ENCODE data around the gene OTOG. TPM values are rescaled to one million over a fixed set of nuclear protein-coding genes. Genes with fewer than 3 reads are reported as not detected.

The OTOG gene
- total RNA-seq, 1 donor from 2014 or later = not detected

GRCh38 chr11:17639091-17639490, 92.0 kb downstream of the OTOG start:
- TF ChIP-seq CTCF (IDR thresholded peaks at IDR 0.05) = no peak
- Mint-ChIP-seq H3K4me3 (ENCODE audit: unreplicated experiment) (no peak overlapping the region), H3K9me3 (ENCODE audit: low read depth) (no peaks in the 10 kb centered on the region), H3K27me3 (ENCODE audit: low read depth) (peaks cover 2% of the 10 kb centered on the region), H3K36me3 (ENCODE audit: low read depth) (no peaks in the 10 kb centered on the region), H3K4me1 (ENCODE audit: low read depth) (no peaks in the 10 kb centered on the region), H3K27ac (ENCODE audit: unreplicated experiment) (no peak overlapping the region)
- no peak for DNase-seq (ENCODE audit: low spot score)

- Mint-ChIP-seq H3K4me1 (ENCODE audit: low read depth) (no peaks in the 10 kb centered on the region), H3K27me3 (ENCODE audit: low read depth) (peaks cover 2% of the 10 kb centered on the region), H3K9me3 (ENCODE audit: low read depth) (no peaks in the 10 kb centered on the region), H3K36me3 (ENCODE audit: low read depth) (no peaks in the 10 kb centered on the region), H3K4me3 (ENCODE audit: unreplicated experiment) (no peak overlapping the region), H3K27ac (ENCODE audit: unreplicated experiment) (no peak overlapping the region)
- no peak for TF ChIP-seq CTCF (IDR thresholded peaks at IDR 0.05)
- DNase-seq (ENCODE audit: low spot score) = no peak
These were observed 92.7 kb downstream of the OTOG start for GRCh38 chr11:17639781-17640180.

- H3K9me3 Mint-ChIP-seq (ENCODE audit: low read depth) = no peaks in the 10 kb centered on the region
- H3K27me3 Mint-ChIP-seq (ENCODE audit: low read depth) = peaks cover 2% of the 10 kb centered on the region
- no peak overlapping the region for H3K27ac Mint-ChIP-seq (ENCODE audit: unreplicated experiment)
- no peak for TF ChIP-seq CTCF (IDR thresholded peaks at IDR 0.05)
- H3K4me3 Mint-ChIP-seq (ENCODE audit: unreplicated experiment) = no peak overlapping the region
- no peaks in the 10 kb centered on the region for H3K4me1 Mint-ChIP-seq (ENCODE audit: low read depth)
- peak; percentile 92 for DNase-seq (ENCODE audit: low spot score)
- H3K36me3 Mint-ChIP-seq (ENCODE audit: low read depth) = no peaks in the 10 kb centered on the region
These were observed 93.6 kb downstream of the OTOG start for GRCh38 chr11:17640493-17641164.

GRCh38 chr11:17641792-17642350, 94.8 kb downstream of the OTOG start:
- Mint-ChIP-seq H3K36me3 (ENCODE audit: low read depth) (no peaks in the 10 kb centered on the region), H3K4me3 (ENCODE audit: unreplicated experiment) (no peak overlapping the region), H3K4me1 (ENCODE audit: low read depth) (no peaks in the 10 kb centered on the region), H3K9me3 (ENCODE audit: low read depth) (no peaks in the 10 kb centered on the region), H3K27ac (ENCODE audit: unreplicated experiment) (no peak overlapping the region), H3K27me3 (ENCODE audit: low read depth) (no peaks in the 10 kb centered on the region)
- no peak for DNase-seq (ENCODE audit: low spot score)
- TF ChIP-seq CTCF (IDR thresholded peaks at IDR 0.05) = no peak

DNA sequence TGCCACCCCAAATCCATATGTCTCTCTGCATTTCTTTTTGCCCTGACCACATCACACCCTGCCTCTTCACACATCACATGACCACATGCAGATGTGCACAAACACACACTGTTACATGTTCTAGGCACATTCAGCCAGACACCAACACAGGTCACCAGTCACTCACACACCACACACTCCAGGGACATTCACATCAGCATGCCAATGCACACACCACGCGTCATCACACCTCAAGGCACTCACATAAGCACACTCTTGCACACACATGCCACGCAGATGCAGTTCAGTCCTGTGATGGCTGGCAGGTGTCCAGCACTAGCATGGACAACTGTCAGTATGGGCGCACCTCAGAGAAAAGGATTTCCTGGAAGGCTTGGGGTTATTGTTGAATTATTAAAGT, 95.3 kb downstream of the OTOG start:
- H3K4me3 Mint-ChIP-seq (ENCODE audit: unreplicated experiment) = no peak overlapping the region
- H3K36me3 Mint-ChIP-seq (ENCODE audit: low read depth) = no peaks in the 10 kb centered on the region
- no peak overlapping the region for H3K27ac Mint-ChIP-seq (ENCODE audit: unreplicated experiment)
- peaks cover 5% of the 10 kb centered on the region for H3K9me3 Mint-ChIP-seq (ENCODE audit: low read depth)
- no peak for TF ChIP-seq CTCF (IDR thresholded peaks at IDR 0.05)
- no peak for DNase-seq (ENCODE audit: low spot score)
- H3K27me3 Mint-ChIP-seq (ENCODE audit: low read depth) = peaks cover 2% of the 10 kb centered on the region
- no peaks in the 10 kb centered on the region for H3K4me1 Mint-ChIP-seq (ENCODE audit: low read depth)

Measured in chondrocyte (in vitro differentiated cells).